NCI-H510A treated with DMSO at 0.1 percent for 48 hours (cell line): ENCODE results near the gene DCAF11.

Source experiments
- DNase-seq: peaks from one replicate; lab custom pipeline; 2025; lab: John Stamatoyannopoulos, UW

The DCAF11 gene

DNA sequence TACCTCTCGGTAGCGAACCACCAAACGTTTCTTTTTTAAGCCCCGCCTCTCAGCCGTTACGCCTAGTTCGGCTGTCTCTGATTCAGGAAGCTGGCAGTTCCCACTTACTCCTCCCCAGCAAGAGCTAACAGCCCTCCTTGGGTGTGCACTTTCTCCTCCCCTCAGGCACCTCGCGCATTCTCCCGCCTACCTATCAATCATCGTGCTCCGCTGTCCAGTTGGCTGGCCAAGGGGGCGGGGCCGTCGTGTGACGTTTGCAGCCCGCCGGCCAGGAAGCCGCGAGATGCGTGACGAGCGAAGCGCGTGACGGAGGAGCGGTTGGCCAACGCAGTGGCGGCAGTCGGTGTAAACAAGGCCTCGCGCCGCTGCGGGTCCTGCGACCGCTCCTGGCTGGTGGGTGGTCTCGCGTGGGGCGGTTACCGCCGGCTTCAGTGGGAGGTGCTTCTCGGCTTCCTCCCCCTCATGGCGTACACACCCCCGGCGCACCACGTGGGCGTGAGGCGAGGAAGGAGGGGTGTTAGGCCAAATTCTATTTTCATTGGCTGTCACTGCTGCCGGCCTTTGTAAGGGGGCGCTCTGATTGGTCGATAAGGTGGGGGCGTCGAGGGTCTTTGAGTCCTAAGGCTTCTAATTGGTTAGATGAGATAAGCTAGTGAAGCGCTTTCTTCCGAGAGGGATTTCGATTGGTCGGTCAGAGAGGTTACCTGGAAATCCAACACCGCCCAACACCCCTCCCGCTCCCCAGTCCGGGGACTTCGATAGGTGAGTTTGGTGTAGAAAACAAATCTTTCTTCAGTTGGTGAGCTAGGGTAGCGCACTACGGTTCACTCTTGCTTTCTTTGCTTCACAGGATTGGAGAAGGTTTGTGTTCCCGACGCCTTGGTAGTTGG, at the start of gene DCAF11, which contains the start of gene NRL:
Gene DCAF11 (plus strand): TSS at position 246 of the 890 bp plus-strand sequence. CDS start 818 bp downstream, outside the sequence.
Gene NRL (minus strand): TSS at position 418 of the 890 bp plus-strand sequence. CDS start 32,101 bp downstream, outside the sequence.
- DNase-seq = peak; percentile 98

DNA sequence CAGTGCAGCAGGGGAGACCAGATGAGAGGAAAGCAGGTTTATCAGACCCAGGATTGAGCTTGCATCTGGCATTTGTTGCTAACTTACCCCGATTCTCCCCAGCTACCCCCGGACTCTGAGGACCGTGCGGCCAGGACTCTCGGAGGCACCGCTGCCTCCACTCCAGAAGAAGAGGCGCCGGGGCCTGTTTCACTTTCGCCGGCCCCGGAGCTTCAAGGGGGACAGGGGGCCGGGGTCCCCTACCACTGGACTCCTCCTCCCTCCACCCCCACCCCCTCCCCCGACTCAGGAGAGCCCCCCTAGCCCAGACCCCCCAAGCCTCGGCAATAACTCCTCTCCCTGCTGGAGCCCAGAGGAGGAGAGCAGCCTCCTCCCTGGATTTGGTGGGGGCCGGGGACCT, 49.7 kb upstream of the DCAF11 start:
- DNase-seq = no peak

DNA sequence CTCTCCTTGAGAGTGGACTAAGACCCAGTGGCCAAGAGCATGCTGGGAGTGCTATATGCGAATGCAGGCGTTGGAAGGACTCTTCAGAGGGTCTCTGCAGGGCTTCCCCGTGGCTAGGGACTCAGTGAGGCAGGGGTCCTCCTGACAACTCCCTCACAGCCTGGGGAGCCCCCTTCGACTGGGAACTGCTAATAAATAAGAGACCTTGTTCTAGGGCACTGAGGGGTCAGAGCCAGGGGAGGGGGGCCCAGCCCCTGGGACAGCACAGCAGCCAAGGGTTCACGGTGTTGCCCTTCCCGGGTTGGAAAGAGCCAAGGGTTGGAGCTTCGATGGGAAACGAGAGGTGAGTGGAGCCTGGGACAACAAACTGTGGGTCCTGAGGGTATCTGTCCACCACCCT, 49.2 kb upstream of the DCAF11 start:
- DNase-seq = no peak

DNA sequence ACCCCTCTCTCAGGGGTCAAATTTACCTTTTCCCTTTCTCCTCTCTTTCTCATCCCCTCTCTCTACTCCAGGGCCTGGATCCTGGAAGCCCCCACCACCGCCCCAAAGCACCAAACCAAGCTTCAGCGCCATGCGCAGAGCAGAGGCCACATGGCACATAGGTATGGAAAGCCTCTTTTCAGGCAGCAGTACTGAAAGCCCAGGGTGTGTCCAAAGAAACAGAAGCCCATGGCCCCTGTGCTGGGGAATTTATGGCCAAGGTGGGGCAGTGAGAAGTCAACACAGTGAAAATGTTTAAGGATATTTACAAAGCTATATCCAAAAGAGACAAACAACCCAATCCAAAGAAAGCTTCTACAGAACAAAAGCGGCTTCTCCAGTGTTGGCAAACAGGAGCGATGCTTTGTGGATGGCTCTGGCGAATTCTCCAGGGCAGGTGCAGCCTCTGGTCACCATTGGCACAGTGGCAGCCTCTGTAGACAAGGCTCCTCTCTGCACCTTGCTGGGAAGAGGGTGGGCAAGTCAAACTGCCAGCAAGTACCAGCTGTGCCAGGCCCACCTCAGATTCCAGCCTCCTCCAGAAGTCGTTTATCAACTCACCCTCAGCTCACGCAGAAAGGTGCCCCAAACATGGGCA, 48.0 kb upstream of the DCAF11 start:
- no peak for DNase-seq

DNA sequence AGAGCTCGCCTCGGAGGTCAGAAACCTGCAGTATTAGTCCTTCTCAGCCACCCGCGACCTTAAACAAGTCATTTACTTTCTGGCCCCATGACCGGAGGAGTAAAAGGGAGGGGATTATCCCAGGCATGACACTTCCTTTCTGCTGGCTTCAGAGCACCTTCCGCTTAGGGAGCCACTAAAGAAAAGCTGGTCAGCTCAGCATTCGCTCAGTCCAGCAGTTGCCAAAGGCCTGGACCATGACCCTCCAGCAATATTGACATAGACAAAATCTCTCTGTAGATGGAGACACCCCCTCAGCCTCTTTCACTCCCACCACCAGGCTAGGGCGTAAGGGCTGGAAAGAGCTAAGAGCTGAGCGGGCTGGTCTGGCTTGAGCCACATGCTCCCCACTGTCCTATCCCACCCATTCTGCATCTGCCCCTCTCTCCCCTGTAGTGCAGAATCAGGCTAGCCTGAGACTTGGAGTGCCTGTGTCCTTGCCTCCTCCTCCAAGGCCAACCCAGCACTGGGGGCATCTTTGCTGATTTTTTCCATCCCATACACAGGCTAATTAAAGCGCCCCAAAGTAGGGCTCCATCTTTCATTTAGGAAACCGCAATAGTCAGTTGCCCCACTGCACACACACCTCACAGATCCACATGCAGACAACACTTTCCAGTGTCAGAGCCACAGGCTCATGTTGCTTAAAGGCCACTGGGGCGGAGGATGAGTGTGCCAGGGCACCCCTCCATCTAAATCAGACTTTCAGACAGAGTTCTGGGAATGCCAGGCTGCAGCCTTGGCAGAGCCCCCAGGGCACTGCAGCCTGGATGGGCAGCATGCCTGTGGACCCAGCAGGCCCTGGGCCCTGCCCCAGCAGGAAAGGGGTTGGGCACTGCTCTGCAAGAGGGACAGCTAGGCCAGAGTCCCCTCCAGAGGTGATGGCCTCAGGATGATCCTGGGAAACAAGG, 47.2 kb upstream of the DCAF11 start:
- no peak for DNase-seq

DNA sequence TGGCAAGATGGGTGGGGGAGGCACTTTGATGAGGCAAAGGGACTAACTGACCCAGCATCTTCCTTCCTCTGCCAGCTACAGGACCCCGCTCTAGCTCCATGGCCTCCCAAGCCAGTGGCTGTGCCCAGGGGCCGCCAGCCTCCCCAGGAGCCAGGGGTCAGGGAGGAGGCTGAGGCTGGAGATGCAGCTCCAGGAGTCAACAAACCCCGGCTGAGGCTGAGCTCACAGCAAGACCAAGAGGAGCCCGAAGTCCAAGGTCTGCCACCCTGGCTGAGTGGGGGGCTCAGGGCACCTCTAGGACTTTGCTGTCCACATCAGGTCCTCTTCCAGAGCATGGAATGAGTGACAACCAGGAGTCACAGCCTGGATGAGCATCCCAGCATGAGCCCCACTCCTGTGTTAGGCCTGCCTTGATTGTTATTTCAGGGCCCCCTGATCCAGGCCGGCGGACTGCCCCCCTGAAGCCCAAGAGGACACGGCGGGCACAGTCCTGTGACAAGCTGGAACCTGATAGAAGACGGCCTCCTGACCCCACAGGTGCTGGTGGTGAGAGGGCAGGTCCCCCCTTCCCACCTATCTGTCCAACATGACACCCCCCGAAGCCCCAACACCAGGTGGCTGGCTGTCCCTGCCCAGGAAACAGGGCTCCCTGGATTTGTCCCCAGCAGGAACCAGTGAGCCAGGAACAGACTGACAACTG, 45.7 kb upstream of the DCAF11 start:
- no peak for DNase-seq

DNA sequence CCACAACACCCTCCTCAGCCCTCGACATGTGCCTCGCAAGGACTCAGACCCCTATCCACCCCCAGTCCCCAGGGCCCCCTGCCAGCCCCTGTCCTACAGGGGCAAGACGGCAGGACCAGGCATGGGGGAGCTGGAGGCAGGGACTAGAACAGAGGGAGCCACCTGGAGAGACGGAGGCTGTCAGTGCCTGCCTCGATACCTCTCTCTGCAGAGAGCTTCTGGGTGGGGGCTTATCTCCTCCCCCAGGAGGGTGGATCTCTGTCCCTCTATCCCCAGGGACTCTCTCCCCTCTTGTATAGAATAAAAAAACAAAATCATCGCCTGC, 45.2 kb upstream of the DCAF11 start:
- no peak for DNase-seq

DNA sequence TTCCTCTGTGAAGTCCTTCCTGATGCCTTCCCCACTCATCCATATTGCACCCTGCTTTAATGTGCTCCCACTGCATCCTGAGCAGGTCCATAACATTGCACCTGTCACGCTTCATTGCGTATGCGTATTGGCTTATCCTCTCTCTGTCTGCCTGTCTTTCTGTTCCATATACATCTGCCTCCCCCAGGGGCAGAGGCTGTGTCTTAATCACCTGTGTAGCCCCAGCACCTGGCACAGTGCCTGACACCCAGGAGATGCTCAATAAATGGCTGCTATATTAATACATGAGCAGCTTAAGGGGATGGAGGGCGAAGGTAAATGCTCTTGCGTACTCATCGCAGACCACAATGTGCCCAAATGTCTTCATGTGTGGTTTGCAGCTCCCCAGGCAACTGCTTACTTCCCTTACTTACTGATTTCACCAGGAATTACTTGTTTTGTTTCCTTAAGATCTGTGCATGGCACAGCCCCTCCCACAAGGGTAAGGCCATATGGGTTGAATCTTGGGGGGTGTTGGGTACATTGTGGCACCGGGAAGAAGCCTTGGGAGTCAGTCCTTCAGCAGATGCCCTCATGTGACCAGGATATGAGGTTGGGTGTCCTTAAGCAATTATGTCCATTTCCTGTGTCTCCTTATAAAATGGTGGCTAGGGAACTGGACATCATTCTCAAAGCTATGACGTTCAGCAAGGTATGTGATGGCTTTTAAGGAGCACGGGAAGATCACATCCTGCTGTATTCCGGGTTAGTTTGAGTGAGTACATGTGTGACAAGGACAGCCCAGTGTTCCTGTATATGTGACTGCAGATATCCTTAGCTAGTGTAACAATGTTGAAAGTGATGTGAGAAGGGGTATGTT, 44.1 kb upstream of the DCAF11 start:
- peak; percentile 17 for DNase-seq

DNA sequence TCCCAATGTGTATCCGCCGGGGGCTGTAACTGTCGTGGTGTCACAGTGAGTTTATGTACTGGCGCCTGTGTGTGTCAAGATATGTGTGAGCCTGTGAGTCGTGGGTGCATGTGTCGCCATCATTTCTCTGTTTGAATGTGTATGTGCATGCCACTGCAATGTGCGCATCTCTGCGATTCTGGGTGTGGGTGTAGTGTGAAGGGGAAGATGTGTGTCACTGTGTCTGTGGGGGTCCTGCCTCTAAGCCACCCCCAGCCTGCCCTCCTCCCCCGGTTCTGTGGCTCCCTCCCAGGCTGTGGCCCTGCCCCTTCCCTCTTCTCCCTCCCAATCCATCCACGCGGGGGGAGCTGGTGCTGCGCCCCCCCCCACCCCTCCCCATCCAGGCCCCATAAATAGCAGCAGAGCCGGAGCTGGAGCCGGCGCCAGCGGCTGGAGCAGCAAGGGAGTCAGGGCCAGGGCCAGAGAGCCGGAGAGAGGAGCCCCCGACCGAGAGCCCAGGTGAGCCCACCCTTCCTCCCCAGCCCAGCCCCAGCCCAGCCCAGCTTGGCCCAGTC, 43.4 kb upstream of the DCAF11 start, which contains the start of gene CPNE6:
Gene CPNE6 (plus strand): TSS at position 419 of the 554 bp plus-strand sequence. CDS start 1,375 bp downstream, outside the sequence.
- no peak for DNase-seq

DNA sequence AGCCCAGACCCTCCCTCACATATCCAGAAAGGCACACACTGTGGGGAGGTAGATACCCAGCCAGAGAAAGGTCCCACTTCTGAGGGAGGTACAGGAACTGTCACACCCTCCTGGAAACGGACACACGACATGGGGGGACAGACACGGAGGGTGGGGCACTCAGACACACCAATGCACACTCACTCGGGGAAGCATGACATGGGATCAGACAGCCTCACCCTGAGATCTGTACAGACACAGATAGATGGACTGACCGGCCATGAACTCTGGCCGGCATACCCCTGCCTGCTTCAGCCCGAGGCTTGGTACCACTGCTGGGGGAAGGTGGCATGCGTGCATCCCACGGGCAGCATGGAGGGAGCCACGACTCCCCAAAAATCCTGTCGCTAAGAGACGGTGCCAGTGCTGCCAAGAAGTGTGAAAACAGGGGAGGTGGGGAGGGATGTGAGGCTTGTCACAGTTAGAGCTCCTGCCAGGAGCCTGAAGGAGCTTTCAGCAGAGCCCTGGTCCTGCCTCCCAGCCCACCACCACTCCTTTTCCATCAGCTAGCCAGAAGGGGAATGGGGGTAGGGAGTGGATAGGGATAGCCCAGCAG, 42.6 kb upstream of the DCAF11 start:
- DNase-seq = no peak

DNA sequence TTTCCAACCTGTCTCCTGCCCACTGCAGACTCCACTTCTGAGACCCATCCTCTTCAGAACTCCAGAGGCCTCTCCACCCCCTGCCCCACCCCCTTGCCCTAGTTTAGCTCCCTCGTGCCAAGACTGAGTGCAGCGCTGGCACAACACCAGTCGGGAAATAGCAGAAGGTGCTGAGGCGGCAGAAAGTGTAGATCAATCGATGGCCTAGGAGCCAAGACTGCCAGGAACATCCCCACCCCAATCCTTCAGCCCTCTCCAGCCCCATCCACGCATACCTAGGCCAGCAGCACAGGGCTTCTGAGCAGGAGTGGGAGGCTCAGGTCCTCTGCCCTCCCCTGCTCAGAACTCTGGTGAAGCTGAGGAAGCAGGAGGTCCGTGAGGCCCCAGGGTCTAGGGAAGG, 42.1 kb upstream of the DCAF11 start:
- DNase-seq = no peak

DNA sequence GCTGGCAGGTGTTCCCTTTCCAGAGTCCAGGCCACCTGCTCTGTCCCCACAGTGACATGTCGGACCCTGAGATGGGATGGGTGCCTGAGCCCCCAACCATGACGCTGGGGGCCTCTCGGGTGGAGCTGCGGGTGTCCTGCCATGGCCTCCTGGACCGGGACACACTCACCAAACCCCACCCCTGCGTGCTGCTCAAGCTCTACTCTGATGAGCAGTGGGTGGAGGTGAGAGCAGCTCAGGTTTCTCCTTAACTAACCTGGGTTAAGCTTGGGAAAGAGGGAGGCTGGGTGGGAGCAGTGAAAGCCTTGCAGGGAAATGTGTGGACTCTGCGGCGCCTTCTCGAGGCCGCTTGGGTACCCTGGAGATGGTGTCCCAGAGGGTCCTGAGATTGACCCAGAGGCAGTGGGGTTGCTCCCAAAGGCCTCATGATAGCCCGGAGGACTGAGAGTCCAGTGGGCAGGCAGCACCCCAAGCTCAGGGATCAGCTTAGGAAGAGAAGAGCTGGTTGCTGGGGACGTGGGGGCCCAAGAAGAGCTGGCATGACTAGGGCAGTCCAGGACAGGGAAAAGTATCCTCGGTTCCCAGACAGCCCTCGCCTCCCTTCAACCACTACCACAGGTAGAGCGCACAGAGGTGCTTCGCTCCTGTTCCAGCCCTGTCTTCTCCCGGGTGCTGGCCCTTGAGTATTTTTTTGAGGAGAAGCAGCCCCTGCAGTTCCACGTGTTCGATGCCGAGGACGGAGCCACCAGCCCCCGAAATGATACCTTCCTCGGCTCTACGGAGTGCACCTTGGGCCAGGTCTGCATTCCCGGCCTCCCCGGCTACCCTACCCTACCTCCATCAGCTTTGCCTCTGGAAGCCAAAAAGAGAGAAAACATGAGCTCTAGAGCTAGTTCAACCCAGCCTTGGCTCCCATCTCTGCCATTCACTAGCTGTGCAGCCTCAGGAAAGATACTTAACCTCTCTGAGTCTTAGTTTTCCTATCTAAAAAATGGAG, 41.4 kb upstream of the DCAF11 start:
- no peak for DNase-seq

DNA sequence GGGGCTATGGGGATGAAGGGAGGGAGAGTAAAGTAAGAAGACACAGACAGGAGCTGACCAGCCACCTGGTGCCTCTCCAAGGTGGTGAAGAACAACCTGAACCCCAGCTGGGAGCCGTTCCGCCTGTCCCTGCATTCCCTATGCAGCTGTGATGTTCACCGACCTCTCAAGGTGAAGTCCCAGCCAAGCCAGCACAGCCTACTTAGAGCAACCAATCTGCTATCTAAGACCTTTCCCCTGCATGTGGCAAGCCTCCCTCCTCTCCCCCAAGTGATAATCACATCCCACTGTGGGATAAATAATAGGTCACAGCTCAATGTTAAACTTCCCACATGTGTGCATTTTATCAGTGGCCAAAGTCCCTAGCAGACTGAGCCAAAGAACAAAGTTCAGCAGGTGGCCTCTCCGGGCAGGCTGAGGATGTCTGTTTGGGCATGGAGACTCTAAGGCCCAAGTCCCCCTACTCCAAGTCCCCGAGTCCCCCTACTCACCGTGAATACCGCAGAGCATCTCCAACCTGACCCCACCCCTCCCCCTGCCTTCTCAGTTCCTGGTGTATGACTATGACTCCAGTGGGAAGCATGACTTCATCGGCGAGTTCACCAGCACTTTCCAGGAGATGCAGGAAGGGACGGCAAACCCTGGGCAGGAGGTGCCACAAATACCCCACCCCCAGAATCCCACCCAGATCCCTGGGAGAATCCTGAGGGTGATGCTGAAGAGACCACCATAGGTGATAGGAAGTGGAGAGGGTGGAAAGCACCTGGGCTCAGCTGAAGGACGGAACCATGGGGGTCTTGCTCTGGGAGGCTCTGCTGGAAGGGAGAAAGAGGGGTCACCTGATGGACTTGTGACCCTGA, 39.7 kb upstream of the DCAF11 start:
- no peak for DNase-seq

DNA sequence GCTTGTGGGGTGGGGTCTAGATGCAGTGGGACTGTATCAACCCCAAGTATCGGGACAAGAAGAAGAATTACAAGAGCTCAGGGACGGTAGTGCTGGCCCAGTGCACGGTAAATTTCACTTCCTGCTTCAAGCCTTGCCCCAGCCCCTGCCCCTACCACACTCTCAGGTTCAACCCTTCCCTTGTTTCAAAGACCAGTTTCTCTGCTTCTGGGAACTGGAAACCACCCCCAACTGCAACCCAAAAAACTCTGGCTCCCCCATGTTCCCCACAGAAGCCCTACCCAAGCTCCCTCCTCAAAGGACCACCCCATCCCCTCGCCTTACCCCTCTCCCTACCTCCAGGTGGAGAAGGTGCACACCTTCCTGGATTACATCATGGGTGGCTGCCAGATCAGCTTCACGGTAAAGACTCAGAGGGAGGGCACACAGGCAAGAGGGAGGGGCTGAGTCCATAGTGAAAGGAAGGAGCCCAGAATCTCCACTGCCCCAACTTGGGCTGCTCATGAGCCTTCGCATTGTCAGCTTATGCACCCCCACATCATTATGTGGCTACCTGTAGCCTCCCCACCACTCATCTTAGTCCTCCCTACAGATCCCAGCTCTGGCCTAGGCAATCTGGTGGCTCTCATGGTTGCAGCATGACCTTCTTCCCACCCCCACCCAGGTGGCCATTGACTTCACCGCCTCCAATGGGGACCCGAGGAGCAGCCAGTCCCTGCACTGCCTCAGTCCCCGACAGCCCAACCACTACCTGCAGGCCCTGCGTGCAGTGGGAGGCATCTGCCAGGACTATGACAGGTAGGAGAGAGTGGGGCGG, 38.9 kb upstream of the DCAF11 start:
- peak; percentile 15 for DNase-seq

DNA sequence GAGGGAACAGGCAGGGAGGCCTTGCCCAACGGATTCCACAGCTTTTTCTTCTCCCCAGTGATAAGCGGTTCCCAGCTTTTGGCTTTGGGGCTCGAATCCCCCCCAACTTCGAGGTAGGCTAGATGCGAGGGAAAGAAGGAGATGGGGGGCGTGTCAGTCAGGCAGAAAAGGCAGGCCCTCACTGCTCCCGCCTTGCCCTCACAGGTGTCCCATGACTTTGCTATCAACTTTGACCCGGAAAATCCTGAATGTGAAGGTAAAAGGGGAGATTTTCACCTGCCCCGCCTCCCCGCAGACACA, 38.3 kb upstream of the DCAF11 start:
- DNase-seq = no peak

DNA sequence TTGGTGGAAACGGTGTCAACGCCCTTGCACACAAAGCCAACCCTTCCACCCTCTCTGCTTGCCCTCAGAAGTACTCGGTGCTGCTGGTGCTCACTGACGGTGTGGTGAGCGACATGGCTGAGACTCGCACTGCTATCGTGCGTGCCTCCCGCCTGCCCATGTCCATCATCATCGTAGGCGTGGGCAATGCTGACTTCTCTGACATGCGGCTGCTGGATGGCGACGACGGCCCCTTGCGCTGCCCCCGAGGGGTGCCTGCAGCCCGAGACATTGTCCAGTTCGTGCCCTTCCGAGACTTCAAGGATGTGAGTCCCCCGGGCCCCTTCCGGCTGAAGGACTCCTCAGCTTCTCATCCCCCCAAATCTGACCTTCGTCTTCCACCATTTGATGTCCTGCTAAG, 37.5 kb upstream of the DCAF11 start:
- DNase-seq = no peak

DNA sequence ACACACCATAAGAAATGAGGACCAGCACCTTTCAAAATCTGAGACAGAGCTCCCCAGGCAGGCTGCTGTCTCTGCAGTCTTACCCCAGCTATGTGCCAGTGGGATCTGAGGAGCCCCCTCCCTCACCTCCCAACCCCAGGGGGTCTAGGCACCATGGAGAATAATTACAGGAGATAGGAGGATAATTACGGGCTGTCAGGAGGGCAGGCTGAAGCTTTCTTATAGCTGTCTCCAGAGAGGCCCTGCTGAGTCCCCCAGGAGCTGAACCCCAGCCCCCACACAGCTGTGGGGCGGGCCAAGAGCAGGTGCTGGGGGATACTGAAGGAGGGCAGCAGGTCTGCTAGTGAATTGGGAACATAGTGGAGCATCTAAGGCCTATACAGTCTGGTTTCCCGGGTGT, 36.4 kb upstream of the DCAF11 start:
- DNase-seq = no peak
